Frontal cortex (tissue), 4 donors: Measurements from ENCODE around the gene PRKCQ. TPM values are rescaled to one million over a fixed set of nuclear protein-coding genes. Genes with fewer than 3 reads are reported as not detected.

Source experiments
- DNase-seq, 2 donors: peaks; one replicate each; pipeline ENCODE4 v3.0.0; 2012; ENCODE audit warnings: low spot score in 2 of 2
- FAIRE-seq: peaks from 2 replicates; lab custom pipeline; 2012; peaks lifted over from hg19 to GRCh38; lab: Jason Lieb, UNC
- total RNA-seq: library from RNA; depleted of rRNA; stranded (reverse); fragments of >200 nt; gene quantifications from one replicate; pipeline ENCODE4 v1.2.3, GENCODE V29; 2014
- donor health status: control.
- donor health status: control.
- donor health status: control.

The PRKCQ gene
- total RNA-seq, 1 donor from 2014 or later = 2.0 TPM

GRCh38 chr10:6530966-6531365, 49.1 kb downstream of the PRKCQ start:
- no peak for DNase-seq
- FAIRE-seq = no peak

GRCh38 chr10:6530211-6530840, 49.8 kb downstream of the PRKCQ start:
- FAIRE-seq (no peak), DNase-seq (no peak)

- no peak for DNase-seq
- FAIRE-seq = no peak
Observed at GRCh38 chr10:6528198-6528950, 51.7 kb downstream of the PRKCQ start.

GRCh38 chr10:6525599-6526165, 54.4 kb downstream of the PRKCQ start:
- no peak for FAIRE-seq
- no peak for DNase-seq

GRCh38 chr10:6522230-6522629, 57.8 kb downstream of the PRKCQ start:
- DNase-seq (no peak), FAIRE-seq (no peak)

- FAIRE-seq (no peak), DNase-seq (no peak)
Observed at GRCh38 chr10:6520138-6520537, 59.9 kb downstream of the PRKCQ start.

- FAIRE-seq = no peak
- DNase-seq = no peak
Observed at GRCh38 chr10:6518791-6519429, 61.2 kb downstream of the PRKCQ start.

- DNase-seq = no peak
- FAIRE-seq = no peak
Observed at GRCh38 chr10:6516929-6517284, 63.2 kb downstream of the PRKCQ start.

- FAIRE-seq (no peak), DNase-seq (no peak)
Observed at GRCh38 chr10:6516281-6516928, 63.7 kb downstream of the PRKCQ start.

- DNase-seq = no peak
- no peak for FAIRE-seq
Observed at GRCh38 chr10:6514844-6515780, 65.0 kb downstream of the PRKCQ start.

GRCh38 chr10:6514180-6514579, 65.9 kb downstream of the PRKCQ start:
- DNase-seq (no peak), FAIRE-seq (no peak)

GRCh38 chr10:6513476-6513875, 66.6 kb downstream of the PRKCQ start:
- DNase-seq (no peak), FAIRE-seq (no peak)

- FAIRE-seq (no peak), DNase-seq (no peak)
Observed at GRCh38 chr10:6512182-6512581, 67.9 kb downstream of the PRKCQ start.

GRCh38 chr10:6511347-6511746, 68.7 kb downstream of the PRKCQ start:
- DNase-seq = no peak
- FAIRE-seq = no peak

GRCh38 chr10:6507311-6507710, 72.8 kb downstream of the PRKCQ start:
- no peak for FAIRE-seq
- peak; percentile 15 for DNase-seq

- DNase-seq = no peak
- FAIRE-seq = no peak
Observed at GRCh38 chr10:6505300-6505699, 74.8 kb downstream of the PRKCQ start.

- FAIRE-seq = no peak
- no peak for DNase-seq
Observed at GRCh38 chr10:6504296-6504695, 75.8 kb downstream of the PRKCQ start.

GRCh38 chr10:6503171-6503570, 76.9 kb downstream of the PRKCQ start:
- no peak for FAIRE-seq
- no peak for DNase-seq

- no peak for FAIRE-seq
- no peak for DNase-seq
Observed at GRCh38 chr10:6501931-6502330, 78.1 kb downstream of the PRKCQ start.
